Measurements from ENCODE around the gene OR8G1.
"Not testable (repeated sequence)": the region's sequence is repeated elsewhere in the genome, so short reads cannot be mapped to it uniquely, and the experiment has no call there.

The OR8G1 gene

DNA sequence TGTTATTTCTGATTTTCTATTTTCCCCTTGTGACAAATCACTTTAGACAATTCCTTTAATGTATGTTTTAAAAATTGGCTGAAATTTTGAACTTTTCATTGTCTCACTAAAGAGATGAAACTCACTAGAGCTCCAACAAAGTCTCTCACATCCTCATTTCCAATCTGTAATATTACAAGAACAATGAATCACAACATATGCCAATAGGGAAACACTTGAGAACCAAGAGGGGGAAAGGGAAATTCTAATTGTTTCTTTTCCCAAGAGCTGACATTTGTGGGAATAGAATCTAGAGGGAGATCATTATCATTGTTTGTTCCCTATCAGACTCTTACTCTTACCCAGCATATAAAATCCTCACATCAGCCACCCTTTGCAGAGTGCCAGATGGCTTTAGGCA lies 29.6 kb upstream of the OR8G1 start:
- no peaks in the 10 kb centered on the region for H3K4me1 Mint-ChIP-seq
- H3K27ac Mint-ChIP-seq = no peak overlapping the region
- H3K4me3 Mint-ChIP-seq = no peak overlapping the region
- no peaks in the 10 kb centered on the region for H3K9me3 Mint-ChIP-seq
- no peaks in the 10 kb centered on the region for H3K36me3 Mint-ChIP-seq
- ATAC-seq (ENCODE audit: low read depth) (no peak), DNase-seq (ENCODE audit: low spot score in 2 of 2) (no peak)
- peaks cover 4% of the 10 kb centered on the region for H3K27me3 Mint-ChIP-seq

DNA sequence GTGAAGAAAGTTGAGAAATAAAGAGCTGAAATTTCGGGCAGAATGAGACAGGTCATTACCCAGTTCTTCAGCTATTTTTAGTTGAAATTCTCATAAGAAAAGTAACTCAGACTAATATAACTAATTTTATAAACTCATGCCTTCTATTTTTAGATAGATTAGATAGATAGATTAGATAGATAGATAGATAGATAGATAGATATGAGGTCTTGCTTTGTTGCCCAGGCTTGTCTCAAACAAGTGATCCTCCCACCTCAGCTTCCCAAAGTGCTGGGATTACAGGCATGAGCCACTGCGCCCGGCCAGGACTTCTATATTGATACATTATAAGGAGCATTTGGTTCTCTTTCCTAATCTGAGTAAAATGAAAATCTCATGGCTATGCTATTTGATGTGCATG lies 26.9 kb upstream of the OR8G1 start:
- Mint-ChIP-seq H3K4me3 (no peak overlapping the region), H3K27me3 (peaks cover 2% of the 10 kb centered on the region), H3K4me1 (no peaks in the 10 kb centered on the region), H3K9me3 (peaks cover 1% of the 10 kb centered on the region), H3K27ac (no peak overlapping the region), H3K36me3 (no peaks in the 10 kb centered on the region)
- DNase-seq (ENCODE audit: low spot score in 2 of 2) = no peak
- ATAC-seq (ENCODE audit: low read depth) = no peak

DNA sequence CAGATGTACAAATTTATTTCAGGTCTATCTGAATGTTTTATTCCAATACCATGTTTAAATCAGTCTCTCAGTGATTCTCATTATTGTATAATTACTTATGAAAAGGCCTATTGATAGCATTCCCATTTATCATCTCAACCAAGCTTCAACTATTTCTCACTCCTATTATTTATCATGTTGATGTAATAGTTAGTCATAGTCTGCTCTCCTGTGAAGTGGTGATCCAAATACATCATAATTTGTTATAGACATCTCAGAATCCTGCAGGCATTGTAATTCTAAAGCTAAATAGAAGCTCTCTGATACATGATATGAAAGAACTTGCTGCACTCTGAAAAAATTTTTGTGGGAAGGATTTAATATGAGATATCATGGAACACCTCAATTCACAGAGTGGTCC lies 21.8 kb upstream of the OR8G1 start:
- Mint-ChIP-seq H3K27ac (no peak overlapping the region), H3K4me1 (no peaks in the 10 kb centered on the region), H3K27me3 (peaks cover 2% of the 10 kb centered on the region), H3K36me3 (no peaks in the 10 kb centered on the region), H3K4me3 (no peak overlapping the region), H3K9me3 (peaks cover 1% of the 10 kb centered on the region)
- ATAC-seq (ENCODE audit: low read depth) (no peak), DNase-seq (ENCODE audit: low spot score in 2 of 2) (no peak)

DNA sequence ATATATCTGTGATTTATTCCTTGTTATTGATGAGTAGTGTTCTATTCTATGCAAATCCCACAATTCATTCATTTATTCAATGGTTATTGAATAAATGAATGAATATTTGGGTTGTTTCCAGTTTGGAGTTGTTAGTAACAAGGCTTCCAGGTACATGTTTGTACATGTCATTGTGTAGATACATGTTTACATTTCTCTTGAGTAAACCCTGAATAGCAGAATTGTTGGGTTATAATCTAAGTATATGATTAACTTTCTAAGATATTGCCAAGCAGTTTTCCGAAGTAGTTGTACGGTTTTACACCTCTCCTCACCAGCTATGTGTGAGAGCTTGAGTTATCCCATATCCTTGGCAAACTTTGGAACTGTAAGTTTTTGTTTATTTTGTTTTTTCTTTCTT lies 18.5 kb upstream of the OR8G1 start:
- peaks cover 1% of the 10 kb centered on the region for H3K9me3 Mint-ChIP-seq
- H3K36me3 Mint-ChIP-seq = no peaks in the 10 kb centered on the region
- no peak overlapping the region for H3K4me3 Mint-ChIP-seq
- no peaks in the 10 kb centered on the region for H3K4me1 Mint-ChIP-seq
- H3K27me3 Mint-ChIP-seq = peaks cover 12% of the 10 kb centered on the region
- H3K27ac Mint-ChIP-seq = no peak overlapping the region
- ATAC-seq (ENCODE audit: low read depth) = no peak
- DNase-seq (ENCODE audit: low spot score in 2 of 2) = no peak

DNA sequence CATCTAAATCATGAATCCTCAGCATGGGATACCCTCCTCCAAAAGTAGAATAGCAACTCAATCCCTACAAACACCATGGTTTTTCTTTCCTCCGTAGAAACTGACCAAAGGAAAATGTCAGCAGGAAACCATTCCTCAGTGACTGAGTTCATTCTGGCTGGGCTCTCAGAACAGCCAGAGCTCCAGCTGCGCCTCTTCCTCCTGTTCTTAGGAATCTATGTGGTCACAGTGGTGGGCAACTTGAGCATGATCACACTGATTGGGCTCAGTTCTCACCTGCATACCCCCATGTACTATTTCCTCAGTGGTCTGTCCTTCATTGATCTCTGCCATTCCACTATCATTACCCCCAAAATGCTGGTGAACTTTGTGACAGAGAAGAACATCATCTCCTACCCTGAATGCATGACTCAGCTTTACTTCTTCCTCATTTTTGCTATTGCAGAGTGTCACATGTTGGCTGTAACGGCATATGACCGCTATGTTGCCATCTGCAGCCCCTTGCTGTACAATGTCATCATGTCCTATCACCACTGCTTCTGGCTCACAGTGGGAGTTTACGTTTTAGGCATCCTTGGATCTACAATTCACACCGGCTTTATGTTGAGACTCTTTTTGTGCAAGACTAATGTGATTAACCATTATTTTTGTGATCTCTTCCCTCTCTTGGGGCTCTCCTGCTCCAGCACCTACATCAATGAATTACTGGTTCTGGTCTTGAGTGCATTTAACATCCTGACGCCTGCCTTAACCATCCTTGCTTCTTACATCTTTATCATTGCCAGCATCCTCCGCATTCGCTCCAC lies 16.1 kb upstream of the OR8G1 start:
- H3K27me3 Mint-ChIP-seq = peaks cover 12% of the 10 kb centered on the region
- ATAC-seq (ENCODE audit: low read depth) = peak; percentile 27
- not testable (repeated sequence) for H3K9me3 Mint-ChIP-seq; H3K27ac Mint-ChIP-seq; DNase-seq (ENCODE audit: low spot score in 2 of 2); H3K4me3 Mint-ChIP-seq; H3K4me1 Mint-ChIP-seq; H3K36me3 Mint-ChIP-seq

DNA sequence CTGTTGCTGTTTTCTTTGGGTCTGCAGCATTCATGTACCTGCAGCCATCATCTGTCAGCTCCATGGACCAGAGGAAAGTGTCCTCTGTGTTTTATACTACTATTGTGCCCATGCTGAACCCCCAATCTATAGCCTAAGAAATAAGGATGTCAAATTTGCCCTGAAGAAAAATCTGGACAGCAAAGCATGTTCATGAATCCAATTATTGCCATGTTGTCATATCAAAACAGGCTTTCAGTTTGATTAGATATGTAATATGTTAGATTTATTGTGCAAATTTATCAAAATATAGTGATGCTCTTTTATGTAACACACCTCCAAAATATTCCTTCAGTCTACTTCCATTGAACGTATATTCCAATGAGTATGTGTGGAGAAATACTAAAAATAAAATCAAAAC lies 15.4 kb upstream of the OR8G1 start:
- H3K27me3 Mint-ChIP-seq = peaks cover 12% of the 10 kb centered on the region
- no peak overlapping the region for H3K4me3 Mint-ChIP-seq
- H3K27ac Mint-ChIP-seq = no peak overlapping the region
- no peak for DNase-seq (ENCODE audit: low spot score in 2 of 2)
- ATAC-seq (ENCODE audit: low read depth) = no peak
- H3K9me3 Mint-ChIP-seq = no peaks in the 10 kb centered on the region
- H3K4me1 Mint-ChIP-seq = no peaks in the 10 kb centered on the region
- H3K36me3 Mint-ChIP-seq = no peaks in the 10 kb centered on the region

DNA sequence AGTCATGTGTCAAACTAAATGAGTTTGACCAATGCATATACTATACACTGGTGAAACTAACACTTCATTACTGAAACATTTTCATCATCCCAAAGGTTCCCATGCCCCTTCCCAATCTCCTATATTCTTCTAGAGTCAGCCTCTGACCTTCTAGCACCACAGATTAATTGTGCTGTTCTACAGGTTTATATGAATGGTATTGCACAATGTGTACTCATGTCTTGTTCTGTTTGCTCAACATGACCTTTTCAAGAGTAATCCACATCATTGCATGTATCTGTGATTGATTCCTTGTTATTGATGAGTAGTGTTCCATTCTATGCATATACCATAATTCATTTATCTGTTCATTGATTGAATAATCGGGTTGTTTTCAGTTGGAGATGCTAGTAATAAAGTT lies 7.5 kb upstream of the OR8G1 start:
- H3K9me3 Mint-ChIP-seq = peaks cover 1% of the 10 kb centered on the region
- H3K36me3 Mint-ChIP-seq = no peaks in the 10 kb centered on the region
- no peak overlapping the region for H3K4me3 Mint-ChIP-seq
- no peak overlapping the region for H3K27ac Mint-ChIP-seq
- no peaks in the 10 kb centered on the region for H3K27me3 Mint-ChIP-seq
- DNase-seq (ENCODE audit: low spot score in 2 of 2) (no peak), ATAC-seq (ENCODE audit: low read depth) (no peak)
- H3K4me1 Mint-ChIP-seq = no peaks in the 10 kb centered on the region

DNA sequence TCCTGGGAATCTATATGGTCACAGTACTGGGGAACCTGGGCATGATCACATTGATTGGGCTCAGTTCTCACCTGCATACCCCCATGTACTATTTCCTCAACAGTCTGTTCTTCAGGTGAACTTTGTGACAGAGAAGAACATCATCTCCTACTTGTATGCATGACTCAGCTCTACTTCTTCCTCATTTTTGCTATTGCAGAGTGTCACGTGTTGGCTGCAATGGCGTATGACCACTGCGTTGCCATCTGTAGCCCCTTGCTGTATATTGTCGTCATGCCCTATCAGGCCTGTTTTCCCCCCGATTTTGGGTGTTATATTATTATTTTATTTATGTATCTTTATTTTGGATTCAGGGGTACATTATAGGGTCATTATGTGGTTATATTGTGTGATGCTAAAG lies 2.4 kb upstream of the OR8G1 start:
- no peak overlapping the region for H3K27ac Mint-ChIP-seq

DNA sequence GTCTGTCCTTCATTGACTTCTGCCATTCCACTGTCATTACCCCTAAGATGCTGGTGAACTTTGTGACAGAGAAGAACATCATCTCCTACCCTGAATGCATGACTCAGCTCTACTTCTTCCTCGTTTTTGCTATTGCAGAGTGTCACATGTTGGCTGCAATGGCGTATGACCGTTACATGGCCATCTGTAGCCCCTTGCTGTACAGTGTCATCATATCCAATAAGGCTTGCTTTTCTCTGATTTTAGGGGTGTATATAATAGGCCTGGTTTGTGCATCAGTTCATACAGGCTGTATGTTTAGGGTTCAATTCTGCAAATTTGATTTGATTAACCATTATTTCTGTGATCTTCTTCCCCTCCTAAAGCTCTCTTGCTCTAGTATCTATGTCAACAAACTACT lies 9.0 kb downstream of the OR8G1 start:
- not testable (repeated sequence) for H3K36me3 Mint-ChIP-seq; H3K27ac Mint-ChIP-seq; H3K27me3 Mint-ChIP-seq; H3K4me3 Mint-ChIP-seq; H3K4me1 Mint-ChIP-seq; ATAC-seq (ENCODE audit: low read depth); H3K9me3 Mint-ChIP-seq; DNase-seq (ENCODE audit: low spot score in 2 of 2)

More for the DNA sequence above, 2.4 kb upstream of the OR8G1 start:
- ATAC-seq (ENCODE audit: low read depth) (no peak), DNase-seq (ENCODE audit: low spot score in 2 of 2) (no peak)
- H3K4me1 Mint-ChIP-seq = no peaks in the 10 kb centered on the region
- H3K27me3 Mint-ChIP-seq = no peaks in the 10 kb centered on the region
- H3K36me3 Mint-ChIP-seq = no peaks in the 10 kb centered on the region
- peaks cover 1% of the 10 kb centered on the region for H3K9me3 Mint-ChIP-seq
- no peak overlapping the region for H3K4me3 Mint-ChIP-seq

DNA sequence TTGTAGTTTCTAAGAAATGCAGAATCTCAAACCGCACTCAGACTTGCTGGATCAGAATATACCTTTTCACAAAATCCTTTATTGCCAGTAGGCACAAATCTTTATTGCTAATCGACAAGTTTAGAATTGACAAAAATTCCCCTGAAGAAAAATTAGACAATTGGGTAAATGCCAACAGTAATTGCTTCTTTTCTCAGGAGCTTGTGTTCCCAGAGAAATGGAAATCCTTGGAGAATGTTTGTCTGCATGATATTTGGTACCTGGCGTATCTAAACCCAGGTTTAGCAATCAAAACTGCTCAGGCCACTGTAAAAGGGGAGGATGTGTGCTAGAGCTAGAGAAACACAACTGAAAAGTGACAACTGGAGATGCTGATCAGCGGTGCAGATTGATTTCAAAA lies 15.2 kb downstream of the OR8G1 start, which contains the start of gene OR8G5:
Gene OR8G5 (plus strand): TSS at position 301 of the 400 bp plus-strand sequence. CDS start 8,556 bp downstream, outside the sequence.
- H3K27me3 Mint-ChIP-seq = peaks cover under 1% of the 10 kb centered on the region
- no peak within 1 kb of the TSS for H3K4me3 Mint-ChIP-seq
- no peaks in the 10 kb centered on the region for H3K9me3 Mint-ChIP-seq
- no peaks in the 10 kb centered on the region for H3K36me3 Mint-ChIP-seq
- DNase-seq (ENCODE audit: low spot score in 2 of 2) (no peak), ATAC-seq (ENCODE audit: low read depth) (no peak)
- no peak within 1 kb of the TSS for H3K27ac Mint-ChIP-seq
- H3K4me1 Mint-ChIP-seq = no peaks in the 10 kb centered on the region

DNA sequence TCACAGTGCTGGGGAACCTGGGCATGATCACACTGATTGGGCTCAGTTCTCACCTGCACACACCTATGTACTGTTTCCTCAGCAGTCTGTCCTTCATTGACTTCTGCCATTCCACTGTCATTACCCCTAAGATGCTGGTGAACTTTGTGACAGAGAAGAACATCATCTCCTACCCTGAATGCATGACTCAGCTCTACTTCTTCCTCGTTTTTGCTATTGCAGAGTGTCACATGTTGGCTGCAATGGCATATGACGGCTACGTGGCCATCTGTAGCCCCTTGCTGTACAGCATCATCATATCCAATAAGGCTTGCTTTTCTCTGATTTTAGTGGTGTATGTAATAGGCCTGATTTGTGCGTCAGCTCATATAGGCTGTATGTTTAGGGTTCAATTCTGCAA lies 24.1 kb downstream of the OR8G1 start:
- not testable (repeated sequence) for H3K4me3 Mint-ChIP-seq; H3K27ac Mint-ChIP-seq; H3K36me3 Mint-ChIP-seq; DNase-seq (ENCODE audit: low spot score in 2 of 2); H3K9me3 Mint-ChIP-seq; H3K27me3 Mint-ChIP-seq; ATAC-seq (ENCODE audit: low read depth); H3K4me1 Mint-ChIP-seq

DNA sequence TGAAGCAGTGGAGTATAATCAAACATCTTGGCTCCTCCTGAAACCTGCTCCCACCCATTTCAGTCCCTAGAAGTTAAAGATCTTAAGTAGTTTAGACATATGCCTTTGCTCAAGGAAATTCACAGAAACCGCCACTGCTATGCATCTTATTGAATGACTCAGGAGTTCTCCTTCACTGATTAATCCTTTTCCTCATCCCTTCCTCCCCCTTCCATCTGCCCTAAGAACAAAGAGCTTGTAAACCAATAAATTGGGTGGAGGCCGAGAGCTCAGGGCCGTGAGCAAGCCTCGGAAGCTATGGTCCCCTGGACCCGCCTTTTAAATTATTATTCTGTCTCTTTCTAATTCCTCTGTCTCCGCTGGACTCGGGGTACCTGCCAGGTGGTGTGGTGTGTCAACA lies 30.0 kb downstream of the OR8G1 start:
- not testable (repeated sequence) for DNase-seq (ENCODE audit: low spot score in 2 of 2); H3K4me1 Mint-ChIP-seq; H3K4me3 Mint-ChIP-seq; H3K27ac Mint-ChIP-seq; ATAC-seq (ENCODE audit: low read depth); H3K27me3 Mint-ChIP-seq; H3K36me3 Mint-ChIP-seq; H3K9me3 Mint-ChIP-seq

DNA sequence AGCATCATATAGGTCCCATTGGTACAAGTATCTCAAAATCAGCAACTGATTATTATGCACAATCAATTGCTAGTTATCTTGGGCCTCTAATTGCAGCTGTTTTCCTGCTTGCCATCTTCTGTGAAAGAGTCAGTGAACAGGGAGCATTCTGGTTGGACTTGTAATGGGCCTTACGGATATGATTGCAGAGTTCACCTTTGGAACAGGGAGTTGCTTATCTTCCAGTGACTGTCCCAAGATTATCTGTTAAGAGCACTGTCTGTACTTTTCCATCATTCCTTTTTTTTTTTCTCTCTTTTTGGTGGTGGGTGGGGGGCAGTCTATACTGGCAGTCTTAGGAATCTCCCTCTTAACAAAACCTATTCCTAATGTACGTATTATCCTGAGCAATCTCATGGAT lies 33.1 kb downstream of the OR8G1 start:
- Mint-ChIP-seq H3K9me3 (no peaks in the 10 kb centered on the region), H3K36me3 (no peaks in the 10 kb centered on the region), H3K4me3 (no peak overlapping the region), H3K4me1 (no peaks in the 10 kb centered on the region), H3K27ac (no peak overlapping the region), H3K27me3 (peaks cover 2% of the 10 kb centered on the region)
- DNase-seq (ENCODE audit: low spot score in 2 of 2) (no peak), ATAC-seq (ENCODE audit: low read depth) (no peak)

DNA sequence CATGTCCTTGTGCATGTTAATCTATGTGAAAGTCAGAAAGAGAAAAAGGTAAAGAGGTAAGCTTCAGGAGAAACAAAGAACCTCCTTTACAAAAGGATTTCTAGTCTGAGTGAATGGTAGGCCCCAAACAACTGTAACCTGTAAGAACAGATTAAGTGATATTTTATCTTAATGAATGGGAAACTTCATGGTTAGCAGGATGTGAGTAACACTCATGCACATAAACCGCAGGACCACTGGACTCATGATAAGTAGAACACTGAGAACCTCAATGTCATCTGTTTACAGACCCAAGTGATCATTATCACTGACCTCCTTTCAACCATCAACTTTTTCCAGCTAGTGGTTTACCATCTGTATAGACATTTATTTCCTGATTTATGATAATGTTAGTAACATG lies 35.2 kb downstream of the OR8G1 start:
- Mint-ChIP-seq H3K4me3 (no peak overlapping the region), H3K27me3 (peaks cover 2% of the 10 kb centered on the region), H3K36me3 (no peaks in the 10 kb centered on the region), H3K4me1 (no peaks in the 10 kb centered on the region), H3K27ac (no peak overlapping the region), H3K9me3 (peaks cover 4% of the 10 kb centered on the region)
- DNase-seq (ENCODE audit: low spot score in 2 of 2) (no peak), ATAC-seq (ENCODE audit: low read depth) (no peak)

DNA sequence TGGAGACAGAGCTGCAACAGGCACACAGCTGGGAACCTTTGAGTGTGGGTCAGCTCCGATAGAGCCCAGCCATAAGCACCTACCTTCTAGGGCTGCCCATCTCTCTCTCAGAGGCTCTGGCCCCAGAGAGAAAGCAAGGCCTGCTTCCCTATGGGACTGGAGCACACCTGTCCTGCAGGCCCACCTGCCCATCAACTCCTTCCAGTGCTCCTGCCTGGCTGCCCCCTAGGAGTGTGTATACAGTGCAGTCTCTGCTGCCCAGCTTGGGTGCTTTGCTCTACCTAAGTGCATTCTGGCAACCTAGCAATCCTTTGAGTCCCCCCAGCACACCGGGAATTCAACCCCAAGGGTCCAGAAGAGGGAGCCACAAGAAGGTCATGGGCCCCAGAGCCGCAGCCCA lies 36.3 kb downstream of the OR8G1 start:
- Mint-ChIP-seq H3K9me3 (peaks cover 5% of the 10 kb centered on the region), H3K36me3 (no peaks in the 10 kb centered on the region), H3K27me3 (peaks cover 2% of the 10 kb centered on the region), H3K4me3 (no peak overlapping the region), H3K4me1 (no peaks in the 10 kb centered on the region), H3K27ac (no peak overlapping the region)
- DNase-seq (ENCODE audit: low spot score in 2 of 2) (no peak), ATAC-seq (ENCODE audit: low read depth) (no peak)

Data from memory B cell (primary cell).